Activated CD4-positive, alpha-beta memory T cell treated with anti-CD3 and anti-CD28 coated beads, Interleukin-2, amount 10 ng/mL, durations not matched to agents 7 days and 5 days (primary cell): ENCODE results near the gene INPP5F. TPM values are rescaled to one million over a fixed set of nuclear protein-coding genes. Genes with fewer than 3 reads are reported as not detected.

Experiments used
- CTCF ChIA-PET: fragments of 350-600 bp; sonication (Branson Sonifier 250); formaldehyde crosslinking; loops from one replicate; lab custom pipeline; 2021; ENCODE audit warnings: antibody characterized with exemption, inconsistent platforms; lab: Charles Lee
- POLR2A ChIA-PET: fragments of 350-600 bp; sonication (Branson Sonifier 250); formaldehyde crosslinking; loops from one replicate; lab custom pipeline; 2021; ENCODE audit warnings: antibody characterized with exemption; lab: Charles Lee
- DNase-seq: peaks from one replicate; pipeline ENCODE4 v3.0.0-alpha.2; 2020
- H3K27ac Mint-ChIP-seq: one replicate; pipeline ENCODE4 v1.8.0; 2021; ENCODE audit warnings: mild to moderate bottlenecking, mixed read lengths
- H3K27me3 Mint-ChIP-seq: one replicate; pipeline ENCODE4 v1.8.0; 2021; ENCODE audit warnings: mixed read lengths
- H3K36me3 Mint-ChIP-seq: one replicate; pipeline ENCODE4 v1.8.0; 2021; ENCODE audit warnings: low read depth, mixed read lengths
- H3K4me1 Mint-ChIP-seq: one replicate; pipeline ENCODE4 v1.8.0; 2021; ENCODE audit warnings: mixed read lengths
- H3K4me3 Mint-ChIP-seq: one replicate; pipeline ENCODE4 v1.8.0; 2021; ENCODE audit warnings: mild to moderate bottlenecking, mixed read lengths
- H3K9me3 Mint-ChIP-seq: one replicate; pipeline ENCODE4 v1.8.0; 2021; ENCODE audit warnings: mixed read lengths
- total RNA-seq, 2 experiments: library from RNA; stranded (reverse); gene quantifications; one replicate each; pipeline ENCODE4 v1.2.3, GENCODE V29; 2021

Gene INPP5F
- total RNA-seq, 2 experiments from 2014 or later: 11.8 to 15.0 TPM

- Mint-ChIP-seq H3K27me3 (no peaks in the 10 kb centered on the region), H3K4me1 (peaks cover 15% of the 10 kb centered on the region), H3K9me3 (no peaks in the 10 kb centered on the region), H3K27ac (no peak overlapping the region), H3K4me3 (no peak overlapping the region), H3K36me3 (peaks cover 3% of the 10 kb centered on the region)
- CTCF ChIA-PET: interaction anchor here (1.1 to 2.5 kb wide), 4 partner anchors 10 to 49 kb away, joined by 3 to 11 read pairs (median 4); partner anchors contain the start of gene INPP5F
- POLR2A ChIA-PET: interaction anchor here (2.2 to 4.8 kb wide), 2 partner anchors 9 to 31 kb away, joined by 8 to 24 read pairs; partner anchors contain the start of gene INPP5F
- DNase-seq: no peak
Measured at GRCh38 chr10:119735451-119735850, 9.6 kb downstream of the INPP5F start.

GRCh38 chr10:119736220-119736619 lies 10.4 kb downstream of the INPP5F start:
- H3K4me1 Mint-ChIP-seq: peaks cover 15% of the 10 kb centered on the region
- no peak overlapping the region for H3K4me3 Mint-ChIP-seq
- ChIA-PET CTCF (interaction anchor here (1.5 to 2.5 kb wide), 2 partner anchors 10 to 49 kb away, joined by 5 to 11 read pairs; partner anchors contain the start of gene INPP5F), POLR2A (interaction anchor here (2.2 to 4.8 kb wide), 2 partner anchors 10 to 32 kb away, joined by 8 to 24 read pairs; partner anchors contain the start of gene INPP5F)
- no peaks in the 10 kb centered on the region for H3K9me3 Mint-ChIP-seq
- H3K36me3 Mint-ChIP-seq: peaks cover 3% of the 10 kb centered on the region
- H3K27ac Mint-ChIP-seq: no peak overlapping the region
- H3K27me3 Mint-ChIP-seq: no peaks in the 10 kb centered on the region
- no peak for DNase-seq

- Mint-ChIP-seq H3K36me3 (peaks cover 3% of the 10 kb centered on the region), H3K27ac (no peak overlapping the region), H3K9me3 (no peaks in the 10 kb centered on the region), H3K27me3 (no peaks in the 10 kb centered on the region), H3K4me3 (no peak overlapping the region), H3K4me1 (peaks cover 15% of the 10 kb centered on the region)
- no peak for DNase-seq
- ChIA-PET POLR2A (interaction anchor here (0.6 to 4.8 kb wide), 4 partner anchors 11 to 119 kb away, joined by 3 to 24 read pairs (median 6); partner anchors contain the start of genes BAG3 and INPP5F), CTCF (interaction anchor here (0.8 to 2.1 kb wide), 4 partner anchors 9 to 50 kb away, joined by 3 to 13 read pairs (median 4); no protein-coding TSS in a partner anchor)
Measured at GRCh38 chr10:119737039-119737663, 11.3 kb downstream of the INPP5F start.

- CTCF ChIA-PET: interaction anchor here (0.8 to 2.1 kb wide), 4 partner anchors 8 to 51 kb away, joined by 3 to 13 read pairs (median 4); no protein-coding TSS in a partner anchor
- Mint-ChIP-seq H3K36me3 (peaks cover 3% of the 10 kb centered on the region), H3K27ac (no peak overlapping the region), H3K9me3 (no peaks in the 10 kb centered on the region), H3K27me3 (no peaks in the 10 kb centered on the region), H3K4me1 (peaks cover 15% of the 10 kb centered on the region), H3K4me3 (no peak overlapping the region)
- POLR2A ChIA-PET: interaction anchor here (0.6 to 4.8 kb wide), 3 partner anchors 11 to 118 kb away, joined by 3 to 24 read pairs (median 4); partner anchors contain the start of genes BAG3 and INPP5F
- no peak for DNase-seq
Measured at GRCh38 chr10:119737823-119738222, 12.0 kb downstream of the INPP5F start.

GRCh38 chr10:119738962-119739361 lies 13.1 kb downstream of the INPP5F start:
- no peak overlapping the region for H3K27ac Mint-ChIP-seq
- H3K4me1 Mint-ChIP-seq: peaks cover 19% of the 10 kb centered on the region
- DNase-seq: no peak
- POLR2A ChIA-PET: no interaction called here
- no peaks in the 10 kb centered on the region for H3K27me3 Mint-ChIP-seq
- H3K36me3 Mint-ChIP-seq: no peaks in the 10 kb centered on the region
- H3K9me3 Mint-ChIP-seq: no peaks in the 10 kb centered on the region
- H3K4me3 Mint-ChIP-seq: no peak overlapping the region
- CTCF ChIA-PET: interaction anchor here (1.1 kb wide), 1 partner anchor 14 kb away, joined by 3 read pairs; the partner anchor contains the start of gene INPP5F

- Mint-ChIP-seq H3K9me3 (no peaks in the 10 kb centered on the region), H3K4me1 (peaks cover 21% of the 10 kb centered on the region), H3K27me3 (no peaks in the 10 kb centered on the region), H3K27ac (no peak overlapping the region), H3K36me3 (no peaks in the 10 kb centered on the region), H3K4me3 (no peak overlapping the region)
- CTCF ChIA-PET: no interaction called here
- POLR2A ChIA-PET: no interaction called here
- DNase-seq: no peak
Measured at GRCh38 chr10:119740096-119740495, 14.2 kb downstream of the INPP5F start.

- H3K9me3 Mint-ChIP-seq: no peaks in the 10 kb centered on the region
- DNase-seq: no peak
- POLR2A ChIA-PET: interaction anchor here (0.6 to 1.0 kb wide), 2 partner anchors 116 to 171 kb away, joined by 3 read pairs; no protein-coding TSS in a partner anchor
- H3K4me1 Mint-ChIP-seq: peaks cover 12% of the 10 kb centered on the region
- no peak overlapping the region for H3K4me3 Mint-ChIP-seq
- H3K27me3 Mint-ChIP-seq: no peaks in the 10 kb centered on the region
- no peaks in the 10 kb centered on the region for H3K36me3 Mint-ChIP-seq
- CTCF ChIA-PET: interaction anchor here (0.6 to 1.0 kb wide), 2 partner anchors 17 to 116 kb away, joined by 3 read pairs; partner anchors contain the start of gene INPP5F
- no peak overlapping the region for H3K27ac Mint-ChIP-seq
Measured at GRCh38 chr10:119742947-119743648, 17.2 kb downstream of the INPP5F start.

GRCh38 chr10:119747940-119748339 lies 22.1 kb downstream of the INPP5F start:
- no peak overlapping the region for H3K4me3 Mint-ChIP-seq

GRCh38 chr10:119748871-119749270 lies 23.0 kb downstream of the INPP5F start:
- Mint-ChIP-seq H3K36me3 (no peaks in the 10 kb centered on the region), H3K27ac (no peak overlapping the region), H3K9me3 (no peaks in the 10 kb centered on the region), H3K27me3 (no peaks in the 10 kb centered on the region), H3K4me3 (no peak overlapping the region), H3K4me1 (peaks cover 9% of the 10 kb centered on the region)
- DNase-seq: no peak
- POLR2A ChIA-PET: interaction anchor here (1.3 kb wide), 1 partner anchor 22 kb away, joined by 3 read pairs; no protein-coding TSS in a partner anchor
- CTCF ChIA-PET: interaction anchor here (0.9 to 4.1 kb wide), 3 partner anchors 54 to 110 kb away, joined by 3 to 34 read pairs (median 3); no protein-coding TSS in a partner anchor

More at GRCh38 chr10:119747940-119748339, 22.1 kb downstream of the INPP5F start:
- DNase-seq: no peak
- Mint-ChIP-seq H3K36me3 (no peaks in the 10 kb centered on the region), H3K4me1 (peaks cover 12% of the 10 kb centered on the region), H3K9me3 (no peaks in the 10 kb centered on the region), H3K27me3 (no peaks in the 10 kb centered on the region), H3K27ac (no peak overlapping the region)
- ChIA-PET CTCF (interaction anchor here (0.6 to 4.1 kb wide), 4 partner anchors 13 to 117 kb away, joined by 3 to 34 read pairs (median 3); no protein-coding TSS in a partner anchor), POLR2A (interaction anchor here (1.3 kb wide), 1 partner anchor 22 kb away, joined by 3 read pairs; no protein-coding TSS in a partner anchor)

- Mint-ChIP-seq H3K4me1 (peaks cover 9% of the 10 kb centered on the region), H3K27me3 (no peaks in the 10 kb centered on the region), H3K36me3 (no peaks in the 10 kb centered on the region), H3K9me3 (no peaks in the 10 kb centered on the region), H3K4me3 (no peak overlapping the region), H3K27ac (no peak overlapping the region)
- POLR2A ChIA-PET: no interaction called here
- CTCF ChIA-PET: interaction anchor here (1.1 to 4.1 kb wide), 3 partner anchors 54 to 115 kb away, joined by 3 to 34 read pairs (median 5); no protein-coding TSS in a partner anchor
- no peak for DNase-seq
Measured at GRCh38 chr10:119749455-119749854, 23.6 kb downstream of the INPP5F start.

- H3K4me3 Mint-ChIP-seq: no peak overlapping the region
- H3K27ac Mint-ChIP-seq: no peak overlapping the region
- CTCF ChIA-PET: interaction anchor here (0.6 to 4.1 kb wide), 33 partner anchors 9 to 587 kb away, joined by 3 to 53 read pairs (median 5); partner anchors contain the start of genes INPP5F and MCMBP
- POLR2A ChIA-PET: interaction anchor here (0.6 to 1.4 kb wide), 5 partner anchors 25 to 121 kb away, joined by 3 to 4 read pairs (median 3); partner anchors contain the start of gene INPP5F
- peaks cover 5% of the 10 kb centered on the region for H3K4me1 Mint-ChIP-seq
- no peaks in the 10 kb centered on the region for H3K9me3 Mint-ChIP-seq
- no peaks in the 10 kb centered on the region for H3K36me3 Mint-ChIP-seq
- H3K27me3 Mint-ChIP-seq: no peaks in the 10 kb centered on the region
- peak; percentile 69 for DNase-seq
Measured at GRCh38 chr10:119750391-119751230, 24.8 kb downstream of the INPP5F start.
